GM23338 (cell line): ENCODE measurements around the gene RNF217. TPM values are rescaled to one million over a fixed set of nuclear protein-coding genes. Genes with fewer than 3 reads are reported as not detected.

Experiments
- ATAC-seq: fragments of 200-7000 bp; cut with Tn5 transposase; 3 replicates; pipeline ENCODE4 v1.9.1; 2020
- DNase-seq: peaks from one replicate; pipeline ENCODE4 v3.0.0-alpha.2; 2015; ENCODE audit warnings: low spot score
- H2AFZ ChIP-seq: fragments of 200-600 bp; sonication (generic); 2 replicates; pipeline ENCODE4 v1.8.0; 2016; ENCODE audit warnings: antibody characterized with exemption, mild to moderate bottlenecking, moderate library complexity
- H3F3A ChIP-seq: fragments of 200-600 bp; sonication (generic); replicated peaks from 2 replicates; pipeline ENCODE4 v1.8.0; 2017; ENCODE audit warnings: antibody characterized with exemption, mixed run types, low read depth
- H3K27ac ChIP-seq: fragments of 200-600 bp; sonication (generic); 2 replicates; pipeline ENCODE4 v1.6.1; 2016; ENCODE audit warnings: low read depth
- H3K27me3 ChIP-seq: fragments of 200-600 bp; sonication (generic); 2 replicates; pipeline ENCODE4 v1.8.0; 2016; ENCODE audit warnings: mild to moderate bottlenecking, mixed run types, moderate library complexity; ENCODE audit not compliant: insufficient read depth
- H3K36me3 ChIP-seq: fragments of 200-600 bp; sonication (generic); 2 replicates; pipeline ENCODE4 v1.8.0; 2016; ENCODE audit warnings: mild to moderate bottlenecking; ENCODE audit not compliant: insufficient read depth
- H3K4me1 ChIP-seq: fragments of 200-600 bp; sonication (generic); 2 replicates; pipeline ENCODE4 v1.8.0; 2016; ENCODE audit warnings: mild to moderate bottlenecking, moderate library complexity; ENCODE audit not compliant: insufficient read depth
- H3K4me2 ChIP-seq: fragments of 200-600 bp; sonication (generic); 2 replicates; pipeline ENCODE4 v1.7.1; 2017; ENCODE audit warnings: mixed run types
- H3K4me3 ChIP-seq: fragments of 200-600 bp; sonication (generic); 2 replicates; pipeline ENCODE4 v1.6.1; 2016; ENCODE audit warnings: mixed run types
- H3K79me2 ChIP-seq: fragments of 200-600 bp; sonication (generic); replicated peaks from 2 replicates; pipeline ENCODE4 v1.8.0; 2017; ENCODE audit warnings: mild to moderate bottlenecking; ENCODE audit not compliant: insufficient read depth
- H3K9me2 ChIP-seq: fragments of 200-600 bp; sonication (generic); 2 replicates; pipeline ENCODE4 v1.8.0; 2017; ENCODE audit not compliant: insufficient read depth
- H4K20me1 ChIP-seq: fragments of 200-600 bp; sonication (generic); replicated peaks from 2 replicates; pipeline ENCODE4 v1.8.0; 2017; ENCODE audit warnings: mild to moderate bottlenecking; ENCODE audit not compliant: insufficient read depth
- H3K27ac Mint-ChIP-seq: 2 replicates; pipeline ENCODE4 v1.8.0; 2020; ENCODE audit warnings: inconsistent platforms, mild to moderate bottlenecking, moderate library complexity, mixed read lengths
- H3K27me3 Mint-ChIP-seq: 3 replicates; pipeline ENCODE4 v1.8.0; 2022; ENCODE audit warnings: low read depth, mild to moderate bottlenecking, moderate library complexity, mixed read lengths, inconsistent platforms; ENCODE audit not compliant: insufficient read depth, poor library complexity
- H3K36me3 Mint-ChIP-seq: 3 replicates; pipeline ENCODE4 v1.8.0; 2021; ENCODE audit warnings: low read depth, mild to moderate bottlenecking, inconsistent platforms, moderate library complexity, mixed read lengths
- H3K4me1 Mint-ChIP-seq: 3 replicates; pipeline ENCODE4 v1.8.0; 2020; ENCODE audit warnings: mild to moderate bottlenecking, inconsistent platforms, mixed read lengths
- H3K4me3 Mint-ChIP-seq: 3 replicates; pipeline ENCODE4 v1.8.0; 2021; ENCODE audit warnings: moderate library complexity, mild to moderate bottlenecking, inconsistent platforms, mixed read lengths
- H3K9me3 Mint-ChIP-seq: 3 replicates; pipeline ENCODE4 v1.8.0; 2020; ENCODE audit warnings: moderate library complexity, mild to moderate bottlenecking, inconsistent platforms, mixed read lengths
- CTCF ChIP-seq, 2 experiments: fragments of 200-600 bp in 1 of 2; sonication (generic) in 1 of 2; conservative IDR thresholded peaks; 2 replicates each; pipeline versions ENCODE4 v1.5.1 to v1.6.1; 2016 to 2017; ENCODE audit warnings: antibody characterized with exemption in 2 of 2, low read depth in 2 of 2, mild to moderate bottlenecking in 2 of 2, moderate library complexity in 1 of 2
- ETS1 ChIP-seq: IDR thresholded peaks from 2 replicates; pipeline ENCODE4 v1.6.1; 2016; ENCODE audit warnings: antibody characterized with exemption
- EZH2 ChIP-seq: fragments of 200-600 bp; sonication (generic); IDR thresholded peaks from one replicate; pipeline ENCODE4 v1.8.0; 2017; ENCODE audit warnings: antibody characterized with exemption, mild to moderate bottlenecking, low read depth; ENCODE audit not compliant: unreplicated experiment
- EZH2phosphoT487 ChIP-seq: fragments of 200-600 bp; sonication (generic); IDR thresholded peaks from one replicate; pipeline ENCODE4 v1.8.1; 2018; ENCODE audit warnings: antibody characterized with exemption; ENCODE audit not compliant: unreplicated experiment
- JUNB ChIP-seq: IDR thresholded peaks from one replicate; pipeline ENCODE4 v1.6.1; 2016; ENCODE audit warnings: antibody characterized with exemption; ENCODE audit not compliant: unreplicated experiment
- NANOG ChIP-seq: IDR thresholded peaks from 2 replicates; pipeline ENCODE4 v1.6.1; 2016; ENCODE audit warnings: antibody characterized with exemption, borderline replicate concordance
- POLR2AphosphoS5 ChIP-seq: IDR thresholded peaks from 2 replicates; pipeline ENCODE4 v1.6.1; 2016; ENCODE audit warnings: antibody characterized with exemption, low read depth
- REST ChIP-seq: IDR thresholded peaks from one replicate; pipeline ENCODE4 v1.6.1; 2018; ENCODE audit warnings: antibody characterized with exemption; ENCODE audit not compliant: unreplicated experiment
- STAT1 ChIP-seq: IDR thresholded peaks from one replicate; pipeline ENCODE4 v1.6.1; 2016; ENCODE audit warnings: antibody characterized with exemption; ENCODE audit not compliant: unreplicated experiment
- ZNF114 ChIP-seq: fragments of 250-450 bp; sonication (Bioruptor Pico); IDR thresholded peaks from 2 replicates; pipeline ENCODE4 v1.5.0; 2020; ENCODE audit warnings: mild to moderate bottlenecking, moderate library complexity
- ZNF331 ChIP-seq: fragments of 250-450 bp; sonication (Bioruptor Pico); IDR thresholded peaks from 2 replicates; pipeline ENCODE4 v1.5.0; 2020; ENCODE audit warnings: low read depth, mild to moderate bottlenecking, moderate library complexity
- ZNF462 ChIP-seq: fragments of 250-450 bp; sonication (Bioruptor Pico); IDR thresholded peaks from 2 replicates; pipeline ENCODE4 v1.5.0; 2020; ENCODE audit warnings: mild to moderate bottlenecking, moderate library complexity
- polyA plus RNA-seq: library from polyadenylated mRNA; unstranded; fragments of >200 nt; fragmentation: Nextera tagmentation; extraction: Ambion mirVana; gene quantifications from 2 replicates; pipeline ENCODE4 v1.2.1, GENCODE V29; 2016
- total RNA-seq: library from RNA; depleted of rRNA; stranded (reverse); fragments of >200 nt; shearing (Covaris generic); gene quantifications from 2 replicates; pipeline ENCODE4 v1.2.3, GENCODE V29; 2014

RNF217 gene
- total and polyA plus RNA-seq, 2 experiments from 2014 or later = 1.7 to 6.2 TPM

GRCh38 chr6:125020385-125020784 lies 58.1 kb downstream of the RNF217 start:
- ATAC-seq (peak; percentile 79), DNase-seq (peak; percentile 64)
- H3K4me2 ChIP-seq = peak overlapping the region; percentile 67
- H2AFZ ChIP-seq = no peak overlapping the region
- no peaks in the 10 kb centered on the region for H3F3A ChIP-seq
- peak overlapping the region; percentile 15 for H3K4me3 ChIP-seq
- H3K27ac ChIP-seq = peak overlapping the region; percentile 81; the same call in 1 of the 2 replicates
- Mint-ChIP-seq H3K27ac (peak overlapping the region; percentile 84), H3K9me3 (no peaks in the 10 kb centered on the region), H3K4me3 (peak overlapping the region; percentile 40; the same call in 2 of the 3 replicates), H3K27me3 (no peaks in the 10 kb centered on the region), H3K4me1 (peaks cover 24% of the 10 kb centered on the region), H3K36me3 (no peaks in the 10 kb centered on the region)
- TF ChIP-seq ZNF114 (CRISPR knock-in tag) (no peak), JUNB (no peak), STAT1 (no peak), EZH2 (no peak), POLR2AphosphoS5 (no peak), NANOG (no peak), EZH2phosphoT487 (no peak), ZNF462 (no peak), ETS1 (no peak), ZNF331 (CRISPR knock-in tag) (no peak), CTCF (conservative IDR thresholded peaks at IDR 0.05; ENCODE audit: low read depth in 2 of 2) (no peak), REST (no peak)
- H3K36me3 ChIP-seq = no peaks in the 10 kb centered on the region
- H3K27me3 ChIP-seq = no peaks in the 10 kb centered on the region
- H3K9me2 ChIP-seq = no peaks in the 10 kb centered on the region
- no peaks in the 10 kb centered on the region for H4K20me1 ChIP-seq
- no peaks in the 10 kb centered on the region for H3K79me2 ChIP-seq
- peaks cover 26% of the 10 kb centered on the region for H3K4me1 ChIP-seq
